WTC11 (cell line): ENCODE data around the gene CCDC154. TPM values are rescaled to one million over a fixed set of nuclear protein-coding genes. Genes with fewer than 3 reads are reported as not detected.
A peak's percentile ranks its signal among the peaks of the same experiment; 100 is the strongest.

ENCODE experiments used
- AR ChIP-seq: fragments of 250-450 bp; sonication (Bioruptor Pico); IDR thresholded peaks from 2 replicates; pipeline ENCODE4 v1.9.0; 2021; ENCODE audit warnings: mild to moderate bottlenecking
- EMX1 ChIP-seq: fragments of 250-450 bp; sonication (Bioruptor Pico); IDR thresholded peaks from 2 replicates; pipeline ENCODE4 v1.8.0; 2021; ENCODE audit warnings: mild to moderate bottlenecking
- FOXP4 ChIP-seq: sonication (generic); formaldehyde crosslinking; IDR thresholded peaks from 2 replicates; pipeline ENCODE4 v1.8.0; 2022; ENCODE audit warnings: mild to moderate bottlenecking, missing genetic modification reagents
- HMGA2 ChIP-seq: fragments of 250-450 bp; sonication (Bioruptor Pico); IDR thresholded peaks from 2 replicates; pipeline ENCODE4 v1.4.0; 2021; ENCODE audit warnings: mild to moderate bottlenecking, moderate library complexity
- MLX ChIP-seq: sonication (generic); formaldehyde crosslinking; IDR thresholded peaks from 2 replicates; pipeline ENCODE4 v1.8.1; 2023; ENCODE audit warnings: mild to moderate bottlenecking, missing genetic modification reagents, moderate library complexity
- NFATC4 ChIP-seq: fragments of 250-450 bp; sonication (Bioruptor Pico); IDR thresholded peaks from 2 replicates; pipeline ENCODE4 v1.9.0; 2021; ENCODE audit warnings: mild to moderate bottlenecking
- TP53 ChIP-seq: sonication (generic); formaldehyde crosslinking; IDR thresholded peaks from 2 replicates; pipeline ENCODE4 v1.8.1; 2023; ENCODE audit warnings: mild to moderate bottlenecking, missing genetic modification reagents
- USF1 ChIP-seq: sonication (generic); formaldehyde crosslinking; IDR thresholded peaks from 2 replicates; pipeline ENCODE4 v1.8.0; 2022; ENCODE audit warnings: mild to moderate bottlenecking, missing genetic modification reagents
- ZMAT4 ChIP-seq: fragments of 250-450 bp; sonication (Bioruptor Pico); IDR thresholded peaks from 2 replicates; pipeline ENCODE4 v1.9.0; 2021; ENCODE audit warnings: mild to moderate bottlenecking
- ZNF232 ChIP-seq: sonication (generic); formaldehyde crosslinking; IDR thresholded peaks from 2 replicates; pipeline ENCODE4 v1.8.0; 2022; ENCODE audit warnings: mild to moderate bottlenecking, missing genetic modification reagents
- total RNA-seq: library from RNA; stranded (reverse); gene quantifications from 3 replicates; pipeline ENCODE4 v1.2.3, GENCODE V29; 2021
- TF ChIP-seq, protein P1 (sequence below): fragments of 250-450 bp; sonication (Bioruptor Pico); IDR thresholded peaks from 2 replicates; pipeline ENCODE4 v1.9.0; 2021; ENCODE audit warnings: mild to moderate bottlenecking, borderline replicate concordance
- TF ChIP-seq, protein P2 (sequence below): fragments of 250-450 bp; sonication (Bioruptor Pico); IDR thresholded peaks from 2 replicates; pipeline ENCODE4 v1.9.0; 2021; ENCODE audit warnings: moderate library complexity, mild to moderate bottlenecking, inconsistent platforms, borderline replicate concordance
- TF ChIP-seq, protein P3 (sequence below): fragments of 250-450 bp; sonication (Bioruptor Pico); conservative IDR thresholded peaks from 2 replicates; pipeline ENCODE4 v1.9.0; 2021; ENCODE audit warnings: mild to moderate bottlenecking
- TF ChIP-seq, protein P4 (sequence below): sonication (generic); formaldehyde crosslinking; IDR thresholded peaks from 2 replicates; pipeline ENCODE4 v1.8.0; 2023; ENCODE audit warnings: missing genetic modification reagents

Gene CCDC154
- total RNA-seq, 1 experiment from 2014 or later = 0.46 TPM

DNA sequence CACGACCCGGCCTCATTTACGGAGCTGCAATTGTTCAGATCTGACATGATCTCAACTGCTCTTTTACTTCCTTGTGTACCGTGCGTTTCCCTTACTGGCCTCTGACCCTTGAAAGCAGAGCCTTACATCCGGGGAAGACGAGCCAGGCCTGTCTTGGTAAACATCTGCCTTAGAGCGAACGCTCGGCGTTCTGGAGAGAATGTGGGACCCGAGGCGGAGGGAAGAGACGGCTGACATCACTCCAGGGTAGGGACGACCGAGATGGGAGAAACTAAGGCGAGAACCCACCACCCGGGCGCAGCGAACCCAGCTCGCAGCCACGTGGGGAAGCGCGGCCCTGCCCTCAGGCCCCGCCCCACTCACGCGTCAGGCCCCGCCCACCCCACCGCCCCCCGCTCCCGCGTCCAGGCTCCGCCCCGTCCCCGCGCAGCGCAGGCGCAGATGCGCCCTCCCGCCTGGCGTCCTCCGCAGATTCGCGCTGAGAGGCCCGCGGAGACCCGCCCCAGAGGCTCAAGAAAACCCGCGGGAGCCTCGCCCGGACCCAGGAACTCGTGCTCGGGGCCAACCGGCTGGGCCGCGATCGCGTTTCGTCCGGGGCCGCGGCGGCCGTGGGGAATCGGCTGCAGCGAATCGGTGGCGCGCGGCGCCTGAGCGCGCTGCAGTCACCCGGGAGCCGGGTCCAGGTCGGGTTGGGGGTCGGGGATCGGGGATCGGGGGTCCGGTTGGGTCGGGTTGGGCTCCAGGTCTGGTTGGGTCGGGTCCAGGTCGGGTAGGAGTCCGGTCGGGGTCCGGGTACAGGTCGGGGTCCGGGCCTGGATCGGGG is 48.8 kb upstream of the CCDC154 start, which contains the start of gene TELO2 (continued):
- no peak for TF ChIP-seq FOXP4 (CRISPR knock-in tag)
- TF ChIP-seq ZNF232 (CRISPR knock-in tag) = no peak
- TF ChIP-seq, protein P1, sequence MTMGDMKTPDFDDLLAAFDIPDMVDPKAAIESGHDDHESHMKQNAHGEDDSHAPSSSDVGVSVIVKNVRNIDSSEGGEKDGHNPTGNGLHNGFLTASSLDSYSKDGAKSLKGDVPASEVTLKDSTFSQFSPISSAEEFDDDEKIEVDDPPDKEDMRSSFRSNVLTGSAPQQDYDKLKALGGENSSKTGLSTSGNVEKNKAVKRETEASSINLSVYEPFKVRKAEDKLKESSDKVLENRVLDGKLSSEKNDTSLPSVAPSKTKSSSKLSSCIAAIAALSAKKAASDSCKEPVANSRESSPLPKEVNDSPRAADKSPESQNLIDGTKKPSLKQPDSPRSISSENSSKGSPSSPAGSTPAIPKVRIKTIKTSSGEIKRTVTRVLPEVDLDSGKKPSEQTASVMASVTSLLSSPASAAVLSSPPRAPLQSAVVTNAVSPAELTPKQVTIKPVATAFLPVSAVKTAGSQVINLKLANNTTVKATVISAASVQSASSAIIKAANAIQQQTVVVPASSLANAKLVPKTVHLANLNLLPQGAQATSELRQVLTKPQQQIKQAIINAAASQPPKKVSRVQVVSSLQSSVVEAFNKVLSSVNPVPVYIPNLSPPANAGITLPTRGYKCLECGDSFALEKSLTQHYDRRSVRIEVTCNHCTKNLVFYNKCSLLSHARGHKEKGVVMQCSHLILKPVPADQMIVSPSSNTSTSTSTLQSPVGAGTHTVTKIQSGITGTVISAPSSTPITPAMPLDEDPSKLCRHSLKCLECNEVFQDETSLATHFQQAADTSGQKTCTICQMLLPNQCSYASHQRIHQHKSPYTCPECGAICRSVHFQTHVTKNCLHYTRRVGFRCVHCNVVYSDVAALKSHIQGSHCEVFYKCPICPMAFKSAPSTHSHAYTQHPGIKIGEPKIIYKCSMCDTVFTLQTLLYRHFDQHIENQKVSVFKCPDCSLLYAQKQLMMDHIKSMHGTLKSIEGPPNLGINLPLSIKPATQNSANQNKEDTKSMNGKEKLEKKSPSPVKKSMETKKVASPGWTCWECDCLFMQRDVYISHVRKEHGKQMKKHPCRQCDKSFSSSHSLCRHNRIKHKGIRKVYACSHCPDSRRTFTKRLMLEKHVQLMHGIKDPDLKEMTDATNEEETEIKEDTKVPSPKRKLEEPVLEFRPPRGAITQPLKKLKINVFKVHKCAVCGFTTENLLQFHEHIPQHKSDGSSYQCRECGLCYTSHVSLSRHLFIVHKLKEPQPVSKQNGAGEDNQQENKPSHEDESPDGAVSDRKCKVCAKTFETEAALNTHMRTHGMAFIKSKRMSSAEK = no peak
- no peak for TF ChIP-seq ZMAT4 (CRISPR knock-in tag)
- no peak for TF ChIP-seq AR
- TF ChIP-seq EMX1 = no peak
- TF ChIP-seq, protein P2, sequence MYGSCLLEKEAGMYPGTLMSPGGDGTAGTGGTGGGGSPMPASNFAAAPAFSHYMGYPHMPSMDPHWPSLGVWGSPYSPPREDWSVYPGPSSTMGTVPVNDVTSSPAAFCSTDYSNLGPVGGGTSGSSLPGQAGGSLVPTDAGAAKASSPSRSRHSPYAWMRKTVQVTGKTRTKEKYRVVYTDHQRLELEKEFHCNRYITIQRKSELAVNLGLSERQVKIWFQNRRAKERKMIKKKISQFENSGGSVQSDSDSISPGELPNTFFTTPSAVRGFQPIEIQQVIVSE (CRISPR knock-in tag) = no peak
- no peak for TF ChIP-seq MLX (CRISPR knock-in tag)
- no peak for TF ChIP-seq HMGA2 (CRISPR knock-in tag)
- TF ChIP-seq NFATC4 (CRISPR knock-in tag) = no peak
- peak; percentile 53; the same call in 1 of the 2 replicates for TF ChIP-seq TP53 (CRISPR knock-in tag)
- TF ChIP-seq, protein P3, sequence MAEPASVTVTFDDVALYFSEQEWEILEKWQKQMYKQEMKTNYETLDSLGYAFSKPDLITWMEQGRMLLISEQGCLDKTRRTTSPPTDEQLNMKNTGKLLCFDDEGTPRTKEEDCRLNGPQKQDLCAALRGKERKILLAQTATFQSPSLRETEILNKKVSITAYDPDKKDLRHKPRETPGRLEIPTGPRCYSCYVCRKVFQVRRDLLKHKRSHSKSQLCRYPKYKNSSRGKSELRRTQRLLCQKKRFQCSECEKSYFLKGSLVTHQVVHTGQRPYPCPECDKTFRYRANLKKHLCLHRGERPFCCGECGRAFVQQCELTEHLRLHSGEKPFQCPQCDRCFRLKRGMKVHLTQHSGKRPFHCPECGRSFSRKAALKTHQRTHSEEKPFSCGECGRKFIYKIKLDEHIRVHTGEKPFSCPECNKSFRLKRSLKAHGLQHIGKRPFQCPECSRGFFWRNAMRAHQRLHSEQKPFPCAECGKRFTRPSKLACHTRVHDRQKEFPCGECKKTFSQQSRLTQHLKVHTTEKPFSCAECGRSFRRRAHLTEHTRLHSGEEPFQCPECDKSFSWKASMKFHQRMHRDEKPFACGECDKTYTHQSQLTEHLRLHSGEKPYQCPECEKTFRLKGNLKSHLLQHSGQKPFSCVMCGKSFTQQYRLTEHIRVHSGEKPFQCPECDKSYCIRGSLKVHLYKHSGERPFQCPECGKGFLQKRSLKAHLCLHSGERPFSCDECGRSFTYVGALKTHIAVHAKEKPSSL = no peak
- TF ChIP-seq USF1 = peak; percentile 61
- TF ChIP-seq, protein P4, sequence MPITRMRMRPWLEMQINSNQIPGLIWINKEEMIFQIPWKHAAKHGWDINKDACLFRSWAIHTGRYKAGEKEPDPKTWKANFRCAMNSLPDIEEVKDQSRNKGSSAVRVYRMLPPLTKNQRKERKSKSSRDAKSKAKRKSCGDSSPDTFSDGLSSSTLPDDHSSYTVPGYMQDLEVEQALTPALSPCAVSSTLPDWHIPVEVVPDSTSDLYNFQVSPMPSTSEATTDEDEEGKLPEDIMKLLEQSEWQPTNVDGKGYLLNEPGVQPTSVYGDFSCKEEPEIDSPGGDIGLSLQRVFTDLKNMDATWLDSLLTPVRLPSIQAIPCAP = no peak; the same call in 1 of the 2 replicates
